OCI-LY3 (cell line): ENCODE data around the gene LILRB5.
"Not testable (repeated sequence)": the region's sequence is repeated elsewhere in the genome, so short reads cannot be mapped to it uniquely, and the experiment has no call there.

Experiments used
- H2AFZ ChIP-seq: fragments of 200-600, 300-600 bp; shearing (Covaris generic); 2 replicates; pipeline ENCODE4 v1.6.0; 2014; ENCODE audit warnings: antibody characterized with exemption, low read depth, low read length
- H3K27ac ChIP-seq: fragments of 200-600, 300-600 bp; sonication (generic); 2 replicates; pipeline ENCODE4 v1.5.1; 2014; ENCODE audit warnings: mild to moderate bottlenecking, low read length, moderate library complexity, mixed read lengths
- H3K27me3 ChIP-seq: fragments of 200-600, 300-600 bp; sonication (generic); 2 replicates; pipeline ENCODE4 v1.6.1; 2014; ENCODE audit warnings: low read depth, low read length, mixed read lengths
- H3K36me3 ChIP-seq: fragments of 200-600, 300-600 bp; sonication (generic); replicated peaks from 2 replicates; pipeline ENCODE3; 2014; ENCODE audit warnings: low read depth, low read length, mixed read lengths
- H3K4me1 ChIP-seq: fragments of 300-600, 200-600 bp; sonication (generic); 2 replicates; pipeline ENCODE4 v1.6.1; 2014; ENCODE audit warnings: low read length, mixed read lengths
- H3K4me2 ChIP-seq: fragments of 200-600, 300-600 bp; sonication (generic); 2 replicates; pipeline ENCODE4 v1.6.1; 2014; ENCODE audit warnings: low read length, mixed read lengths
- H3K4me3 ChIP-seq: fragments of 300-600, 200-600 bp; sonication (generic); 2 replicates; pipeline ENCODE4 v1.5.1; 2014; ENCODE audit warnings: antibody characterized with exemption, mild to moderate bottlenecking, low read length, moderate library complexity
- H3K79me2 ChIP-seq: fragments of 300-600, 200-600 bp; shearing (Covaris generic); 2 replicates; pipeline ENCODE4 v1.6.1; 2014; ENCODE audit warnings: mild to moderate bottlenecking, low read length, mixed read lengths
- H3K9ac ChIP-seq: fragments of 300-600, 200-600 bp; shearing (Covaris generic); 2 replicates; pipeline ENCODE4 v1.6.0; 2014; ENCODE audit warnings: mild to moderate bottlenecking, low read length, moderate library complexity
- H3K9me3 ChIP-seq: fragments of 200-600, 300-600 bp; shearing (Covaris generic); 2 replicates; pipeline ENCODE4 v1.6.1; 2014; ENCODE audit warnings: low read length, mixed read lengths; ENCODE audit not compliant: insufficient read depth
- H4K20me1 ChIP-seq: fragments of 200-600, 300-600 bp; sonication (generic); 2 replicates; pipeline ENCODE4 v1.6.1; 2016; ENCODE audit warnings: low read length, mixed read lengths; ENCODE audit not compliant: insufficient read depth
- EZH2phosphoT487 ChIP-seq: fragments of 200-600 bp; shearing (Covaris generic); IDR thresholded peaks from 2 replicates; pipeline ENCODE4 v1.6.1; 2018; ENCODE audit warnings: antibody characterized with exemption, mixed run types, low read depth
- TF ChIP-seq, protein P1 (sequence below): fragments of 200-600, 300-600 bp; sonication (generic); IDR thresholded peaks from 2 replicates; pipeline ENCODE4 v1.5.1; 2014; ENCODE audit warnings: antibody characterized with exemption, low read length, low read depth

Gene LILRB5

DNA sequence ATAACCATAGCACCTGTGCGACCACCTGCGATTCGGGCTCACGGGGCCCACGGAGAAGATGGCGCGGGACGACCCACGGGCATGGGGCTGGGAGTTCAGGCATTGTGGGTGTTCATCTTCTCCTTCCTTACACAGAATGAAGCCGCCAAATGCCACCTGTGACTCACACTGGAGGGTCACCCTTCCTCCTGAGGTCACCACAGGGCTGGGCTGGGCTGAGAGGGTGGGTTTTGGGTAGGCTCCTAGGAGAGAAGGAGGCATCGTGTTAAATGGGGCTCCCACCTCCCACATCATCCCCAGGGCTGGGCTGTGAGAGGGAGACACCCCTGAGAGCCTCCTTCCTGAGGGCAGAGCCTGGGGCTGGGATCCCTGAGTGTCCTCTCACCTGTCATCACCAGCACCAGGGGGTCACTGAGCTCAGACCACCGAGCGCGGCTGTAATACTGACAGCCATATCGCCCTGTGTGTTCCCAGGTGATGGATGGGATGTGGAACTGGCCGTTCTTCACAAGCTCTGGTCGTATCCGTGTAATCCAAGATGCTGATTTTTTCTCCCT, 22.4 kb upstream of the LILRB5 start:
- Histone ChIP-seq H3K27ac (no peak overlapping the region), H3K4me2 (no peak overlapping the region), H3K4me1 (peaks cover 20% of the 10 kb centered on the region), H4K20me1 (no peaks in the 10 kb centered on the region), H3K27me3 (peaks cover 32% of the 10 kb centered on the region), H3K9ac (no peak overlapping the region), H2AFZ (no peak overlapping the region), H3K36me3 (no peaks in the 10 kb centered on the region), H3K4me3 (no peak overlapping the region), H3K9me3 (no peaks in the 10 kb centered on the region), H3K79me2 (no peaks in the 10 kb centered on the region)
- TF ChIP-seq, protein P1, sequence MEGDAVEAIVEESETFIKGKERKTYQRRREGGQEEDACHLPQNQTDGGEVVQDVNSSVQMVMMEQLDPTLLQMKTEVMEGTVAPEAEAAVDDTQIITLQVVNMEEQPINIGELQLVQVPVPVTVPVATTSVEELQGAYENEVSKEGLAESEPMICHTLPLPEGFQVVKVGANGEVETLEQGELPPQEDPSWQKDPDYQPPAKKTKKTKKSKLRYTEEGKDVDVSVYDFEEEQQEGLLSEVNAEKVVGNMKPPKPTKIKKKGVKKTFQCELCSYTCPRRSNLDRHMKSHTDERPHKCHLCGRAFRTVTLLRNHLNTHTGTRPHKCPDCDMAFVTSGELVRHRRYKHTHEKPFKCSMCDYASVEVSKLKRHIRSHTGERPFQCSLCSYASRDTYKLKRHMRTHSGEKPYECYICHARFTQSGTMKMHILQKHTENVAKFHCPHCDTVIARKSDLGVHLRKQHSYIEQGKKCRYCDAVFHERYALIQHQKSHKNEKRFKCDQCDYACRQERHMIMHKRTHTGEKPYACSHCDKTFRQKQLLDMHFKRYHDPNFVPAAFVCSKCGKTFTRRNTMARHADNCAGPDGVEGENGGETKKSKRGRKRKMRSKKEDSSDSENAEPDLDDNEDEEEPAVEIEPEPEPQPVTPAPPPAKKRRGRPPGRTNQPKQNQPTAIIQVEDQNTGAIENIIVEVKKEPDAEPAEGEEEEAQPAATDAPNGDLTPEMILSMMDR = no peak
- TF ChIP-seq EZH2phosphoT487 = no peak

GRCh38 chr19:54278571-54279195, 21.6 kb upstream of the LILRB5 start:
- H3K79me2 ChIP-seq, H2AFZ ChIP-seq, H3K9ac ChIP-seq, H3K4me2 ChIP-seq, H3K27ac ChIP-seq, H3K36me3 ChIP-seq, H4K20me1 ChIP-seq, H3K4me3 ChIP-seq, H3K9me3 ChIP-seq: not testable (repeated sequence)
- peaks cover 35% of the 10 kb centered on the region for H3K27me3 ChIP-seq
- peaks cover 20% of the 10 kb centered on the region for H3K4me1 ChIP-seq

GRCh38 chr19:54278056-54278455, 21.0 kb upstream of the LILRB5 start:
- Histone ChIP-seq H3K27me3 (peaks cover 37% of the 10 kb centered on the region), H3K4me1 (peaks cover 20% of the 10 kb centered on the region)
- not testable (repeated sequence) for H3K4me2 ChIP-seq, H3K79me2 ChIP-seq, H3K9ac ChIP-seq, H3K27ac ChIP-seq, H3K4me3 ChIP-seq, H3K36me3 ChIP-seq, H4K20me1 ChIP-seq, H3K9me3 ChIP-seq, H2AFZ ChIP-seq

DNA sequence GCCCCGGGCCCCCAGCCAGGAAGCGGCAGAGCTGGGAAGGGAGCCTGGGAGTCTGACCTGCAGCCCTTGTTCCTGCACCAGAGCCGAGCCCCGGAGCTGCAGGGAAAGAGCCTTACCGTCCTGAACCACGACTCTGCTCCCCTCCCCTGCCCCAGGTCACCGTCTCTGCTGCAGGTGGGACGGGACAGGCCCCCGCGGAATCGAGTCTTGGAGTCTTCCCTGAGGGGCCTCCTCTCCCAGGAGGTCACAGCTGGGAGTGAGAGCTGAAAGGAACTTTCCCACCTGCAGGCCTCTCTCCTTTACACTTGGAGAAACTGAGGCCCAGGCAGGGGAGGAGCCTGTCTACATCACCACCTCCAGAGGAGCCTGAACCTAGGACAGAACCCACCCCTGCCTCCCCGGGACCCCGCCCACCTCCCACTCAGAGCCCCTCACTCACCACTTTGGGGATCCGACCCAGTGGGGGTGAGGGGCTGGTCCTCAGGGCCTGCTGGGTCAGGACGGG, 20.1 kb upstream of the LILRB5 start:
- H3K9me3 ChIP-seq, H3K79me2 ChIP-seq, H3K9ac ChIP-seq, H3K36me3 ChIP-seq, H3K4me3 ChIP-seq, H2AFZ ChIP-seq, H3K27ac ChIP-seq, H4K20me1 ChIP-seq, H3K4me2 ChIP-seq: not testable (repeated sequence)
- H3K27me3 ChIP-seq = peaks cover 33% of the 10 kb centered on the region
- peaks cover 12% of the 10 kb centered on the region for H3K4me1 ChIP-seq

- Histone ChIP-seq H3K79me2 (no peaks in the 10 kb centered on the region), H3K4me1 (peaks cover 18% of the 10 kb centered on the region), H3K27ac (no peak overlapping the region), H3K4me3 (no peak overlapping the region), H3K9ac (no peak overlapping the region), H3K9me3 (no peaks in the 10 kb centered on the region), H2AFZ (no peak overlapping the region), H3K36me3 (no peaks in the 10 kb centered on the region), H4K20me1 (no peaks in the 10 kb centered on the region), H3K27me3 (peaks cover 24% of the 10 kb centered on the region), H3K4me2 (no peak overlapping the region)
- TF ChIP-seq, protein P1 = no peak
- TF ChIP-seq EZH2phosphoT487 = no peak
These were observed 18.9 kb upstream of the LILRB5 start for GRCh38 chr19:54275951-54276350.

DNA sequence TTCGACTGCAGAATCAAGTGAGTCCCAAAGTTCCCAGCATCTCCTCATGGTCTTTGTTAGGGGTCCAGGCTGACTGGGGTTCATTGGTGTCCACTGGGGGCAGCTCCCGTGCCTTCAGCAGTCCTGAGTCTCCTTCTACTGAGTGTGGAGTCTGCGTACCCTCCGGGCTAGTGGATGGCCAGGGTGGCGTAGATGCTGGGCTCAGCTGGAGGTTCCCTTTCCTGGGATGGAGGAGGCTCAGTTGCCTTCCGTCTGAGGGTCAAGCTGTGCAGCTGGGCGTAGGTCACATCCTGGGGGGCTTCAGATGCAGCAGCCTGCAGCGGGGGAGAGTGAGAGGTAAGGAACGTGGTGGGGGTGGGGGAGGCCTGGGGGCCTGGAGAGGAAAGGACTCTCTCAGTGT, 17.4 kb upstream of the LILRB5 start:
- H4K20me1 ChIP-seq, H3K9me3 ChIP-seq, H3K9ac ChIP-seq, H3K79me2 ChIP-seq, H3K4me3 ChIP-seq, H3K36me3 ChIP-seq, H3K4me2 ChIP-seq, H3K27ac ChIP-seq, H2AFZ ChIP-seq: not testable (repeated sequence)
- Histone ChIP-seq H3K27me3 (peaks cover 20% of the 10 kb centered on the region), H3K4me1 (peaks cover 12% of the 10 kb centered on the region)
